ENCODE measurements around the gene EPS8L2.

The EPS8L2 gene

DNA sequence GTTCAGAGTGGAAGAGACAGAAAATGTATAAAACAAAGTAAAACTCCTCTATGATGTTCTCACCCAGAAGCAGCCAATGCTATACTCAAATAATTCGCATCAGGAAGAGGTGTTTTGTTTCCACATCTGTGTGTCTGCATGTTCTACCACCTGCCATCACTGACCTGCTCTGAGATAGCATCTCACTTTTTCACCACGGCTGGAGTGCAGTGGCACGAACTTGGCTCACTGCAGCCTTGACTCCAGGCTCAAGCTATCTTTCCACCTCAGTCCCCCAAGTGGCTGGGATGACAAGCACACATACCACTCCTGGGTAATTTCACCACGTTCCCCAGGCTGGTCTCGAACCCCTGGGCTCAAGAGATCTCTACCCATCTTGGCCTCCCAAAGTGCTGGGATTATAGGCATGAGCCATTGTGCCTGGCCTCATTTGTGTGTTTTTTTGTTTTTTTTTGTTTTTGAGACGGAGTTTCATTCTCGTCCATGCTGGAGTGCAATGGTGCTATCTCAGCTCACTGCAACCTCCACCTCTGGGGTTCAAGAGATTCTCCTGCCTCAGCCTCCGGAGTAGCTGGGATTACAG lies 55.6 kb downstream of the EPS8L2 start:
- no peak for TF ChIP-seq CTCF (IDR thresholded peaks at IDR 0.05; ENCODE audit: extremely low read depth, insufficient read depth, missing control alignments)
- in situ Hi-C loops (cut with MboI; ENCODE audit: low pct_unique_long_range_greater_than_20kb, low sequenced_read_pairs, unreplicated experiment), result no loop called here
- DNase-seq (ENCODE audit: low spot score), result no peak

- peak; percentile 34 for TF ChIP-seq CTCF (IDR thresholded peaks at IDR 0.05; ENCODE audit: extremely low read depth, insufficient read depth, missing control alignments)
- DNase-seq (ENCODE audit: low spot score), result peak; percentile 17
- in situ Hi-C loops (cut with MboI; ENCODE audit: low pct_unique_long_range_greater_than_20kb, low sequenced_read_pairs, unreplicated experiment), result no loop called here
Observed at GRCh38 chr11:762421-763072, 56.5 kb downstream of the EPS8L2 start.

DNA sequence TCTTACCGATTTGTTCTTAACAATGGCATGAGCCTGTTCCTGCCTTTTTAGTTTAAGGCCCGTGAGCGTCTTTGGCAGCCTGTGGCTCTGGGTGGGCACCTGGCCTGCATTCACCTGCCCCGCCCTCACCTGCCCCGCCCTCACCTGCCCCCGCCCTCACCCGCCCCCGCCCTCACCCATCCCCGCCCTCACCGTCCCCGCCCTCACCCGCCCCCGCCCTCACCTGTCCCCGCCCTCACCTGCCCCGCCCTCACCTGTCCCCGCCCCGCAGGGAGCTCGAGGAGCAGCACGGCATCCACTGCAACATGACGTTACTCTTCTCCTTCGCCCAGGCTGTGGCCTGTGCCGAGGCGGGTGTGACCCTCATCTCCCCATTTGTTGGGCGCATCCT lies 57.0 kb downstream of the EPS8L2 start:
- DNase-seq (ENCODE audit: low spot score), result no peak
- in situ Hi-C loops (cut with MboI; ENCODE audit: low pct_unique_long_range_greater_than_20kb, low sequenced_read_pairs, unreplicated experiment), result no loop called here
- TF ChIP-seq CTCF (IDR thresholded peaks at IDR 0.05; ENCODE audit: extremely low read depth, insufficient read depth, missing control alignments), result no peak

- in situ Hi-C loops (cut with MboI; ENCODE audit: low pct_unique_long_range_greater_than_20kb, low sequenced_read_pairs, unreplicated experiment), result no loop called here
- DNase-seq (ENCODE audit: low spot score), result no peak
- TF ChIP-seq CTCF (IDR thresholded peaks at IDR 0.05; ENCODE audit: extremely low read depth, insufficient read depth, missing control alignments), result no peak
Observed at GRCh38 chr11:763549-764321, 57.7 kb downstream of the EPS8L2 start.

DNA sequence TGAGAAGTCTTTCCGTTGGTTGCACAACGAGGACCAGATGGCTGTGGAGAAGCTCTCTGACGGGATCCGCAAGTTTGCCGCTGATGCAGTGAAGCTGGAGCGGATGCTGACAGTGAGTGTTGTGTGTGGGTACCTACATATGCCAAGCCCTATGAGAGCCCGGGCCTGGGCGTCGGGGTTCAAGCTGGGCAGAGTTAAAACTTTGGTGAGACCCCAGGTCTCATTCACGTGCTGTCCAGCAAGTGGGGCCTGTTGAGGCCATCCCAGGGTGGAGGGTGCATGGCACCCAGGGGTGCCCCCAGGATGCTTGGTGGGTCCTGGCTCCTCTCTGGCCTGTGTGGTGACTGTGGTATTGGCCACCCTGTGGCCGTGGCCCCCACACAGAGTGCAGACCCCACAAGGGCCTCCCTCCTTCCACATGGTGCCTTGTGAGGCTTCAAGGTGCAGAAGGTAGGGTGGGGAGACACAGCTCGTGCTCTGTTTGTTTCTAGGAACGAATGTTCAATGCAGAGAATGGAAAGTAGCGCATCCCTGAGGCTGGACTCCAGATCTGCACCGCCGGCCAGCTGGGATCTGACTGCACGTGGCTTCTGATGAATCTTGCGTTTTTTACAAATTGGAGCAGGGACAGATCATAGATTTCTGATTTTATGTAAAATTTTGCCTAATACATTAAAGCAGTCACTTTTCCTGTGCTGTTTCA lies 58.4 kb downstream of the EPS8L2 start:
- no peak for DNase-seq (ENCODE audit: low spot score)
- no peak for TF ChIP-seq CTCF (IDR thresholded peaks at IDR 0.05; ENCODE audit: extremely low read depth, insufficient read depth, missing control alignments)
- in situ Hi-C loops (cut with MboI; ENCODE audit: low pct_unique_long_range_greater_than_20kb, low sequenced_read_pairs, unreplicated experiment), result no loop called here

- in situ Hi-C loops (cut with MboI; ENCODE audit: low pct_unique_long_range_greater_than_20kb, low sequenced_read_pairs, unreplicated experiment), result no loop called here
- DNase-seq (ENCODE audit: low spot score), result peak; percentile 77
Observed at GRCh38 chr11:765025-765801, 59.2 kb downstream of the EPS8L2 start.

More at GRCh38 chr11:765025-765801, 59.2 kb downstream of the EPS8L2 start:
- TF ChIP-seq CTCF (IDR thresholded peaks at IDR 0.05; ENCODE audit: extremely low read depth, insufficient read depth, missing control alignments), result peak; percentile 73
